ENCODE measurements around the gene C1QB. TPM values are rescaled to one million over a fixed set of nuclear protein-coding genes. Genes with fewer than 3 reads are reported as not detected.

The C1QB gene
- total and polyA plus RNA-seq, 2 of the 4 experiments (the other 2 are of a cell fraction): not detected

DNA sequence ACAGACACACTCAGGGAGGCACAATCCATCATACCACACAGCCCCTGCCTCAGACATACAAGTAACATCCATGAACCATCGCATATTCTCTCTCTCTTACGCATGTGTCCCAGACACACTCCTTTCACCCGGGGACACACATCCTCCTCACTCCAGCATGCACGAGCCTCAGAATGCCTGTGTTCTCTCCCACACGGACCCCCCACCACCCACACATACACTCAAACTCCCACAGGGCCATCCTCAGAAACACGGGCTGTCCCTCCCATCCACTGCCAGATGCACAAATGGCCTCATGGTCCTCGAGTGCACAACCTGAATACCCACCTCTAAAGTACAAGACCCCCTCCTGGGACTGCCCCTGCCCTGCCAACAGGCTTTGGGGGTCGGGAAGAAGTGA is 11.8 kb upstream of the C1QB start:
- H3K18ac ChIP-seq (ENCODE audit: low read depth, low read length): no peak overlapping the region
- no peak overlapping the region for H2BK20ac ChIP-seq (ENCODE audit: low read depth, low read length)
- H3K56ac ChIP-seq (ENCODE audit: extremely low read depth, insufficient read depth, low read length): no peak overlapping the region
- no peak overlapping the region for H4K91ac ChIP-seq (ENCODE audit: insufficient read depth, low read depth, low read length)
- BruUV-seq (replicated peaks): no TSS peak
- no peaks in the 10 kb centered on the region for H3K79me1 ChIP-seq (ENCODE audit: low read depth in 1 of 2, low read length in 2 of 2)
- intact Hi-C loops (cut with micrococcal nuclease): loop anchor here (10.0 kb wide), 1 partner anchor 536 kb away; no protein-coding TSS in a partner anchor
- H3K27ac ChIP-seq (ENCODE audit: insufficient read depth, low read length): no peak overlapping the region
- H4K5ac ChIP-seq (ENCODE audit: low read depth, low read length): no peak overlapping the region
- TF ChIP-seq RFX5 (IDR thresholded peaks at IDR 0.05; ENCODE audit: low read depth, low read length): no peak
- peaks cover 2% of the 10 kb centered on the region; the same call in 1 of the 2 replicates for H3K4me1 ChIP-seq (ENCODE audit: control insufficient read depth, insufficient read depth, low read length)
- CTCF ChIA-PET: interaction anchor here (1.0 to 3.0 kb wide), 5 partner anchors 11 to 225 kb away, joined by 3 to 18 read pairs (median 4); no protein-coding TSS in a partner anchor
- no peak for ATAC-seq (ENCODE audit: low read depth)
- peak overlapping the region; percentile 51 for H2AFZ ChIP-seq (replicated peaks; ENCODE audit: low read length, poor library complexity)
- POLR2A ChIA-PET (ENCODE audit: unreplicated experiment): no interaction called here
- H2BK5ac ChIP-seq (ENCODE audit: low read depth, low read length, poor library complexity, severe bottlenecking): no peak overlapping the region
- no peak overlapping the region for H3K4me3 ChIP-seq (ENCODE audit: insufficient read depth, low read depth, low read length)
- peaks cover 47% of the 10 kb centered on the region for H3K27me3 ChIP-seq (ENCODE audit: control insufficient read depth, insufficient read depth, low read length)
- no peak overlapping the region for H2BK15ac ChIP-seq (ENCODE audit: low read depth, low read length)
- no peak overlapping the region for H2AK5ac ChIP-seq (ENCODE audit: low read depth, low read length)
- no peak overlapping the region for H3K23ac ChIP-seq (ENCODE audit: low read depth, low read length)
- H4K20me1 ChIP-seq (ENCODE audit: insufficient read depth, low read length): peaks cover 5% of the 10 kb centered on the region
- in situ Hi-C loops (cut with MboI; ENCODE audit: low sequenced_read_pairs): no loop called here
- H4K8ac ChIP-seq (ENCODE audit: low read depth in 2 of 2, low read length in 2 of 2): no peak overlapping the region
- DNase-seq: no peak
- no peaks in the 10 kb centered on the region for H3K9me1 ChIP-seq (ENCODE audit: insufficient read depth, low read length)
- H3K14ac ChIP-seq (replicated peaks; ENCODE audit: low read depth, low read length): no peak overlapping the region
- dilution Hi-C loops (cut with HindIII; ENCODE audit: low sequenced_read_pairs, unreplicated experiment): no loop called here
- H3K4ac ChIP-seq (ENCODE audit: low read depth, low read length): no peak overlapping the region
- H2AK9ac ChIP-seq (replicated peaks; ENCODE audit: low read depth, low read length, poor library complexity): no peak overlapping the region
- no peak overlapping the region for H2BK120ac ChIP-seq (ENCODE audit: low read depth, low read length)
- H3K4me2 ChIP-seq (ENCODE audit: low read depth, low read length): no peak overlapping the region
- H3K36me3 ChIP-seq (ENCODE audit: control insufficient read depth, insufficient read depth, low read length): no peaks in the 10 kb centered on the region
- no peak overlapping the region for H3K9ac ChIP-seq (ENCODE audit: low read depth, low read length)
- WGBS, 2 experiments (ENCODE audit: extremely low coverage in 2 of 2, insufficient read length in 1 of 2): 45% methylated on average over 6 of the region's 8 CpGs; no CpG with 5 or more reads in 1 of the 2 experiments
- H3K9me3 ChIP-seq (ENCODE audit: control insufficient read depth, insufficient read depth, low read length): no peaks in the 10 kb centered on the region
